Mucosa of rectum (tissue), 2 donors: ENCODE data around the gene EHBP1L1.

Experiments
- H3K27ac ChIP-seq, 2 donors: one replicate each; pipeline ENCODE4 v1.7.0; 2013; ENCODE audit warnings: inconsistent platforms in 2 of 2, low read depth in 2 of 2, low read length in 2 of 2
- H3K27me3 ChIP-seq, 2 donors: one replicate each; pipeline ENCODE4 v1.7.0; 2013; ENCODE audit warnings: low read length in 2 of 2; ENCODE audit not compliant: control insufficient read depth in 2 of 2, insufficient read depth in 2 of 2
- H3K36me3 ChIP-seq, 2 donors: one replicate each; pipeline ENCODE4 v1.7.0; 2013; ENCODE audit warnings: low read length in 2 of 2; ENCODE audit not compliant: control insufficient read depth in 2 of 2, insufficient read depth in 2 of 2
- H3K4me1 ChIP-seq, 2 donors: one replicate each; pipeline ENCODE4 v1.7.0; 2013; ENCODE audit warnings: low read length in 2 of 2, mild to moderate bottlenecking in 1 of 2; ENCODE audit not compliant: control insufficient read depth in 2 of 2, insufficient read depth in 2 of 2
- H3K4me3 ChIP-seq, 2 donors: one replicate each; pipeline ENCODE4 v1.7.0; 2013; ENCODE audit warnings: low read length in 2 of 2
- H3K9ac ChIP-seq, 2 donors: one replicate each; pipeline ENCODE4 v1.7.0; 2013; ENCODE audit warnings: low read length in 2 of 2, low read depth in 1 of 2, mild to moderate bottlenecking in 1 of 2
- H3K9me3 ChIP-seq, 2 donors: one replicate each; pipeline ENCODE4 v1.7.0; 2013; ENCODE audit warnings: low read length in 2 of 2; ENCODE audit not compliant: control insufficient read depth in 2 of 2
- donor health status: healthy.
- donor health status: Normal muscosa, but diverticular disease.

Gene EHBP1L1

DNA sequence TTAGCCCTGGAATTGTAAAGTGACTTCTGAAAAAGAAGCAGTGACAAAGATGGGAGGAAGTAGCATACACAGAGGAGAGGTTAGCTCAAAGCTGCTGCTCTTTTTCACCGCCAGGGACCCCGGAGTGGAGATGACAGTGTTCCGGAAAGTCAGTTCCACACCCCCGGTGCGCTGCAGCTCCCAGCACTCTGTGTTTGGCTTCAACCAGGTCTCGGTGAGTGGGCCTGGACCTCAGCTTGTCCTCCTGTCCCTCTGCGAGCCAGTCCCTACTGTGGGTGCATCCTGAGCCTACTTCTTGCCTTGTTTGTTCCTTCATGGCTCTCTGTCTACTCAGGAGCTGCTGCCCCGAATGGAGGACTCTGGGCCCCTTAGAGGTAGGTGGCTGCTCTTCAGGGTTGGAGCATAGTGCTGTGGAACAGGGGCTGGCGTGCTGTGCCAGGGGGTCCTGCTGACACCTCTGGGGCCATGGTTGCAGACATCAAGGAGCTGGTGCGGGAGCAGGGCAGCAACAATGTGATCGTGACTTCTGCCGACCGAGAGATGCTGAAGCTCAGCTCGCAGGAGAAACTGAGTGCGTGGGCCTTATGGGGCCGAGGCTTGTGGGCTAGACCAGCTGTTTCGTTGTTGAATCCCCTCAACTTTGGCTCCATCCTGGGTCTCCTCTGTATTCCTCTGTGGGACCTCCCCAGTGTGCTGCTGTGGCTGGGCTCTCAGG is 41.4 kb downstream of the EHBP1L1 start:
- Histone ChIP-seq H3K27ac (no peak overlapping the region), H3K27me3 (no peaks in the 10 kb centered on the region), H3K36me3 (peaks cover 43 to 48% of the 10 kb centered on the region in 2 donors), H3K4me3 (peak overlapping the region; percentile 85 to 86), H3K9ac (peak overlapping the region in 1 of 2 donors; percentile 52), H3K4me1 (peaks cover 23 to 25% of the 10 kb centered on the region in 2 donors), H3K9me3 (no peaks in the 10 kb centered on the region)

DNA sequence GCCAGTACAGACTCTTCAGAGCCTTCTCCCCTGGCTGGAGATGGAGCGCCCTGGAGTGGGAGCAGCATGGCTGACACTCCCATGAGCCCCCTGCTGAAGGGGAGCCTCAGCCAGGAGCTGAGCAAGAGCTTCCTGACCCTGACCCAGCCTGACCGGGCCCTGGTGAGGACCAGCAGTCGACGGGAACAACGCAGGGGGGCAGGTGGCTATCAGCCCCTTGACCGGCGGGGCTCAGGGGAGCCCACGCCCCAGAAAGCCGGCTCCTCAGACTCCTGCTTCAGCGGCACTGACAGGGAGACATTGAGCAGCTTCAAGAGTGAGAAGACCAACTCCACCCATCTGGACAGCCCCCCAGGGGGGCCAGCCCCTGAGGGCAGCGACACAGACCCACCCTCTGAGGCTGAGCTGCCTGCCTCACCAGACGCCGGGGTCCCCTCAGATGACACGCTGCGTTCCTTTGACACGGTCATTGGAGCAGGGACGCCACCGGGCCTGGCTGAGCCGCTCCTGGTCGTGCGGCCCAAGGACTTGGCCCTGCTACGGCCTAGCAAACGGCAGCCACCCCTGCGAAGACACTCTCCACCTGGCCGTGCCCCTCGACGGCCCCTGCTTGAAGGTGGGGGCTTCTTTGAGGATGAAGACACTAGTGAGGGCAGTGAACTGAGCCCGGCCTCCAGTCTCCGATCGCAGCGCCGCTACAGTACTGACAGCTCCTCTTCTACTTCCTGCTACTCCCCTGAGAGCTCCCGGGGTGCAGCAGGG is 42.3 kb downstream of the EHBP1L1 start:
- H3K27ac ChIP-seq, result no peak overlapping the region
- peaks cover 38 to 50% of the 10 kb centered on the region in 2 donors for H3K36me3 ChIP-seq
- H3K4me1 ChIP-seq, result peaks cover 15 to 16% of the 10 kb centered on the region in 2 donors
- H3K9ac ChIP-seq, result no peak overlapping the region
- H3K4me3 ChIP-seq, result no peak overlapping the region
- no peaks in the 10 kb centered on the region for H3K9me3 ChIP-seq
- H3K27me3 ChIP-seq, result no peaks in the 10 kb centered on the region

DNA sequence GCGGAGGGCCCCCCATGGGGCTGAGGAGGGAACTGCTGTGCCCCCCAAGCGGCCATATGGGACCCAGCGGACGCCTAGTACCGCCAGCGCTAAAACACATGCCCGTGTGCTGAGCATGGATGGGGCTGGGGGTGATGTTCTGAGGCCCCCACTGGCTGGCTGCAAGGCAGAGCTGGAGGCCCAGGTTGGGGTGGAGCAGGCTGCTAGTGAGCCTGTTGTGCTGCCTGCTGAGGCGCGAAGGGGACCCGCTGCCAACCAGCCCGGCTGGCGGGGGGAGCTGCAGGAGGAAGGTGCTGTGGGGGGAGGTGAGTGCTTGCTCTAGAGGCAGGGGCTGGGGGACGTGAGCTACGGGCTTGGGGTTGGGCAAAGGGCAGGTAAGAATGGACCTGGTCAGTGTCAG is 42.9 kb downstream of the EHBP1L1 start:
- Histone ChIP-seq H3K4me3 (no peak overlapping the region), H3K27ac (no peak overlapping the region), H3K9me3 (no peaks in the 10 kb centered on the region), H3K27me3 (no peaks in the 10 kb centered on the region), H3K9ac (no peak overlapping the region), H3K36me3 (peaks cover 44 to 56% of the 10 kb centered on the region in 2 donors), H3K4me1 (peaks cover 12 to 15% of the 10 kb centered on the region in 2 donors)

DNA sequence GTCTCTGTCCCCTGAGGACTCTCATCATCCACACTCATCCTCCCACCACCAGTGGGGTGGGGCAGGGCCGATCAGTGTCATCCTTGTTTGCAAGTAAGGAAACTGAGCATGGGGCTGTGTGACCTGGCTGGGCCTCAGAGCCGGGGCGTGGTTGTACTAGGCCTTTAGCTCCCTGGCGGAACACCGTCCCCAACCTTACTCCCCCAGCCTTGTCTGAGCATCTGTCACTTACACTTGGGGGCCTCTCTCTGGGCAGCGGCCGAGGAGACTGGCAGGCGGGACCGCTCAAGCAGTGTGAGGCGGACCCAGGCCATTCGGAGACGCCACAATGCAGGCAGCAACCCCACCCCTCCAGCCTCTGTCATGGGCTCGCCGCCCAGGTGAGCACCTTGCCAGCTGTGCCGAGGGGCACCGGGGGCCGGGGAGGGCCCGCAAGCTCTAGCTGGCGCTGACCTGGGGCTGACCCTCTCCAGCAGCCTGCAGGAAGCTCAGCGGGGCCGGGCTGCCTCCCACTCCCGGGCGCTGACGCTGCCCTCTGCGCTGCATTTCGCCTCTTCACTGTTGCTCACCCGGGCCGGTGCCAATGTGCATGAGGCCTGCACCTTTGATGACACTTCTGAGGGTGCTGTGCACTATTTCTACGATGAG is 43.6 kb downstream of the EHBP1L1 start:
- peaks cover 12 to 15% of the 10 kb centered on the region in 2 donors for H3K4me1 ChIP-seq
- no peaks in the 10 kb centered on the region for H3K27me3 ChIP-seq
- H3K9ac ChIP-seq, result no peak overlapping the region
- H3K27ac ChIP-seq, result no peak overlapping the region
- peaks cover 45 to 62% of the 10 kb centered on the region in 2 donors for H3K36me3 ChIP-seq
- no peak overlapping the region for H3K4me3 ChIP-seq
- no peaks in the 10 kb centered on the region for H3K9me3 ChIP-seq

DNA sequence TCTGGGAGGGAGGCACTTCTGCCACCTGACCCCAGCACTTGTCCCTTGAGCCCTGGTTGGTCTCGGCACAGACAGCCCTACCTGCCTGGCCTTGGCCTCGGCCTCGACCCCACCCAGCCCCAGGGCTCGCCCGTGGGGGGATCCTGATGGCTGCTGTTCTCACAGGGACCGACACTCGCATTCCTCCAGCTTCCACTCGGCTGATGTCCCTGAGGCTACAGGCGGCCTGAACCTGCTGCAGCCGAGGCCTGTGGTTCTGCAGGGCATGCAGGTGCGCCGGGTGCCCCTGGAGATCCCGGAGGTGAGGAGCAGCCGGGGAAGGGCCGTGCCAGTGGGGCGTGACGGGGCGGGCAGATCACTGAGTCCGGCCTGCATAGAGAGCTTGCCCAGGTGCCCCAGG is 44.8 kb downstream of the EHBP1L1 start:
- H3K36me3 ChIP-seq, result peaks cover 49 to 66% of the 10 kb centered on the region in 2 donors
- no peaks in the 10 kb centered on the region for H3K9me3 ChIP-seq

DNA sequence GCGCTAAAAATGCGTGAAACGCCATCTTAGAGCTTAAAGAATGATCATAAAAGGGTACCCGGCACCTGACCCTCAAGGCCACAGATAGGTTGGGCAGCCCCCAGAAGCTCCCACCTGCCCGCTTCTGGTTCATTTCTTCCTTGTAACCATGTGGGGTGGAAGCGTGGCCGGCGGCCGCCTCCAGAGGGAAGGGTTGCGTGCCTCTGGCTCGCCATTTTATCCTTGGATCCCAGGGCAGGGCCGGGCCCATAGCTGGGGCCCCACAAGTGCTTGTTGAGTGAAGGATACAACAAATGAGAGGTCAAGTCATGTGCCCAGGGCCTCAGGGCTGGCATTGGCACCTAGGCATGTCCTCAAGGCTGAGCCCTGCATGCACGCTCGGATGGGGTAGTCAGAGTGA is 45.6 kb downstream of the EHBP1L1 start:
- no peak overlapping the region for H3K9ac ChIP-seq
- no peak overlapping the region for H3K27ac ChIP-seq
- H3K27me3 ChIP-seq, result no peaks in the 10 kb centered on the region
- H3K4me3 ChIP-seq, result no peak overlapping the region
- no peaks in the 10 kb centered on the region for H3K9me3 ChIP-seq
- peaks cover 54 to 72% of the 10 kb centered on the region in 2 donors for H3K36me3 ChIP-seq
- H3K4me1 ChIP-seq, result peaks cover 9 to 11% of the 10 kb centered on the region in 2 donors

More for the DNA sequence above, 44.8 kb downstream of the EHBP1L1 start:
- Histone ChIP-seq H3K4me1 (peaks cover 12 to 15% of the 10 kb centered on the region in 2 donors), H3K4me3 (no peak overlapping the region), H3K9ac (no peak overlapping the region), H3K27ac (no peak overlapping the region), H3K27me3 (no peaks in the 10 kb centered on the region)

DNA sequence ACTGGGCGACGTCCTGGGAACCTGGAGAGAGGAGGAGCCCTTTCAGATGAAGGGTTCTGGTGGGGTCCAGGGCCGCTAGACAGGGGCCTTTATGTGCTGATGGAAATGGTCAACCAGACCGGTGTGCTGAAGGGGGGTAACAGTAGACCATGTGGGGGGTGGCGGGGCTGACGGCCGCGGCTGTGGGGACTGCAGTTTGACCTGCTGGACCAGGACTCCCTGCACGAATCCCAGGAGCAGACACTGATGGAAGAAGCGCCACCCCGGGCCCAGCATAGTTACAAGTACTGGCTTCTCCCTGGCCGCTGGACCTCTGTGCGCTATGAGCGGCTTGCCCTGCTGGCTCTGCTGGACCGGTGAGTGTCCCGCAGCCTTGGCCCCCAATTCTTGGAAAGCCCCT is 46.2 kb downstream of the EHBP1L1 start:
- H3K4me3 ChIP-seq, result no peak overlapping the region
- peaks cover 59 to 77% of the 10 kb centered on the region in 2 donors for H3K36me3 ChIP-seq
- no peak overlapping the region for H3K9ac ChIP-seq
- no peak overlapping the region for H3K27ac ChIP-seq
- peaks cover 3 to 5% of the 10 kb centered on the region in 2 donors for H3K4me1 ChIP-seq
- H3K9me3 ChIP-seq, result no peaks in the 10 kb centered on the region
- H3K27me3 ChIP-seq, result no peaks in the 10 kb centered on the region

DNA sequence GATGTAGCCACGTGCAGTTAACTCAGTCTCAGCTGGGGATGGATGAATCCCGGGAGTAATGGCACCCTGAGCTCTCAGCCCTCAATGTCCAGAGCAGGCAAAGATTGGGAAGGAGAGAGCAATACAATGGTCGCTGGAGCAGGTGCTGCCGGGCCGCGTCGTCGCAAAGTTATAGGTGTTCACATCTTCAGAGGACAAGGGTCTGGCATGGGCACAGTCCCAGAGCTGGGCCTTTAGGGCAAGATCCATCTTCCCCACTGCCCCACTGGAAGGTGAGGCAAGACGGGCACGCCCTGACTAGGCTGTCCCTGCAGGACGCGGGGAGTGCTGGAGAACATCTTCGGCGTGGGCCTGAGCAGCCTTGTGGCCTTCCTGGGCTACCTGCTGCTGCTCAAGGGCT is 47.3 kb downstream of the EHBP1L1 start:
- Histone ChIP-seq H3K9me3 (no peaks in the 10 kb centered on the region), H3K36me3 (peaks cover 66 to 77% of the 10 kb centered on the region in 2 donors), H3K9ac (no peak overlapping the region), H3K27me3 (no peaks in the 10 kb centered on the region), H3K27ac (no peak overlapping the region), H3K4me1 (no peaks in the 10 kb centered on the region), H3K4me3 (no peak overlapping the region)

DNA sequence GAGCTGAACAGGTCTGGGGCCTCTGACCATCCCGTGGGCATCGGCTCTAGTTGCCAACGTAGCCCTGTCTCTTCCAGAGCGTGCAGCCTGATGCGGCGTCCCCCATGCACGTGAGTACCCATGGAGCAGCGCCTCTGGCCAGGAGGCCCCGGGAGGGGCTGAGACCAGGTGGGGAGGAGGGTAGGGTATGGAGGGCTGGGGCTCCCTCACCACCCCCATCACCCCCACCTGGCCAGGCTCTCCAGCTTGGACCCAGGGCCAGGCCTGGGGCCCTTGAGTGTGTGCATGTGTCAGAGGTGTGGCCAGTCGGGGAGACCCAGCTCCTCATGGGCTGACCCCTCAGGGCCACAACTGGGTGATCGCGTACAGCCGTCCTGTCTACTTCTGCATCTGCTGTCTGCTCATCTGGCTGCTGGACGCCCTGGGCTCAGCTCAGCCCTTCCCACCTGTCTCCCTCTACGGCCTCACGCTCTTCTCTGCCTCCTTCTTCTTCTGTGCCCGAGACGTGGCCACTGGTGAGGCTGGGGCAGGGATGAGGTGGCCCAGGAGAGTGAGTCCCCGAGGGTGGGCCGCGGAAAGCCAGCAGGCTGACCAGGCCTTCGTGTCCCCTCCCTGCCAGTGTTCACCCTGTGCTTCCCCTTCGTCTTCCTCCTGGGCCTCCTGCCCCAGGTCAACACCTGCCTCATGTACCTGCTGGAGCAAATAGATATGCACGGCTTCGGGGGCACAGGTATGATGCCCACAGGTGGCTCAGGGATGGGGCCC is 48.2 kb downstream of the EHBP1L1 start:
- no peak overlapping the region for H3K9ac ChIP-seq
- peaks cover 66 to 78% of the 10 kb centered on the region in 2 donors for H3K36me3 ChIP-seq
- no peaks in the 10 kb centered on the region for H3K9me3 ChIP-seq
- no peaks in the 10 kb centered on the region for H3K4me1 ChIP-seq
- H3K27ac ChIP-seq, result no peak overlapping the region
- H3K4me3 ChIP-seq, result no peak overlapping the region
- no peaks in the 10 kb centered on the region for H3K27me3 ChIP-seq
